OCI-LY7 (cell line): ENCODE data around the gene PPP2R5C. TPM values are rescaled to one million over a fixed set of nuclear protein-coding genes. Genes with fewer than 3 reads are reported as not detected.
"Not testable (repeated sequence)": the region's sequence is repeated elsewhere in the genome, so short reads cannot be mapped to it uniquely, and the experiment has no call there.

ENCODE experiments used
- Bru-seq: library from RNA; stranded (reverse); fragments of 400-500 nt; gene quantifications from one replicate; lab custom pipeline; 2021; lab: Mats Ljungman, UMichigan
- BruChase-seq, 2 experiments: library from RNA; stranded (reverse); fragments of 400-500 nt; gene quantifications; one replicate each; lab custom pipeline; 2021; lab: Mats Ljungman, UMichigan
- BruUV-seq: library from RNA; stranded (reverse); fragments of 400-500 nt; replicated peaks from 2 replicates; lab custom pipeline; 2021; lab: Mats Ljungman, UMichigan
- CTCF ChIA-PET: fragments of 300-600 bp; sonication (Branson Sonifier 250); formaldehyde crosslinking; loops from one replicate; lab custom pipeline; 2022; ENCODE audit warnings: antibody characterized with exemption; ENCODE audit not compliant: unreplicated experiment; lab: Charles Lee
- POLR2A ChIA-PET: fragments of 300-600 bp; sonication (Branson Sonifier 250); formaldehyde crosslinking; loops from one replicate; lab custom pipeline; 2022; ENCODE audit warnings: antibody characterized with exemption; lab: Charles Lee
- DNase-seq: peaks from one replicate; pipeline ENCODE4 v3.0.0-alpha.2; 2015; ENCODE audit warnings: low spot score
- H2AFZ ChIP-seq: fragments of 200-600 bp; sonication (generic), shearing (Covaris generic); 2 replicates; pipeline ENCODE4 v1.6.1; 2014; ENCODE audit warnings: mild to moderate bottlenecking, antibody characterized with exemption, low read length, moderate library complexity
- H3K27ac ChIP-seq: fragments of 200-600 bp; sonication (generic); 2 replicates; pipeline ENCODE4 v1.5.1; 2014; ENCODE audit warnings: mixed run types, low read depth, mild to moderate bottlenecking, moderate library complexity, low read length, inconsistent platforms; ENCODE audit not compliant: poor library complexity, severe bottlenecking
- H3K36me3 ChIP-seq: fragments of 200-600 bp; sonication (generic); 2 replicates; pipeline ENCODE4 v1.6.1; 2014; ENCODE audit warnings: mild to moderate bottlenecking, antibody characterized with exemption, low read length, moderate library complexity, mixed read lengths; ENCODE audit not compliant: insufficient read depth
- H3K4me1 ChIP-seq: fragments of 200-600 bp; sonication (generic); 2 replicates; pipeline ENCODE4 v1.5.1; 2014; ENCODE audit warnings: mild to moderate bottlenecking, low read length; ENCODE audit not compliant: insufficient read depth, poor library complexity, severe bottlenecking
- H3K4me2 ChIP-seq: fragments of 200-600 bp; sonication (generic); 2 replicates; pipeline ENCODE4 v1.6.1; 2014; ENCODE audit warnings: mild to moderate bottlenecking, low read length
- H3K4me3 ChIP-seq: fragments of 200-600 bp; sonication (generic); 2 replicates; pipeline ENCODE4 v1.5.1; 2014; ENCODE audit warnings: mild to moderate bottlenecking, low read depth, low read length; ENCODE audit not compliant: poor library complexity, severe bottlenecking
- H3K79me2 ChIP-seq: fragments of 200-600 bp; sonication (generic); 2 replicates; pipeline ENCODE4 v1.6.1; 2016; ENCODE audit warnings: low read depth, mild to moderate bottlenecking, low read length, moderate library complexity, mixed read lengths; ENCODE audit not compliant: insufficient read depth
- H3K9me2 ChIP-seq: fragments of 200-600 bp; sonication (generic); 2 replicates; pipeline ENCODE4 v1.6.1; 2016; ENCODE audit warnings: mild to moderate bottlenecking, low read length, mixed read lengths; ENCODE audit not compliant: insufficient read depth
- H3K9me3 ChIP-seq: fragments of 200-600 bp; sonication (generic); 2 replicates; pipeline ENCODE4 v1.6.1; 2014; ENCODE audit warnings: mild to moderate bottlenecking, mixed run types, low read length, mixed read lengths
- H4K20me1 ChIP-seq: fragments of 200-600 bp; sonication (generic); 2 replicates; pipeline ENCODE4 v1.6.1; 2014; ENCODE audit warnings: mild to moderate bottlenecking, antibody characterized with exemption, low read length, moderate library complexity, mixed read lengths; ENCODE audit not compliant: insufficient read depth
- CTCF ChIP-seq: fragments of 200-600 bp; sonication (generic); conservative IDR thresholded peaks from 2 replicates; pipeline ENCODE4 v1.5.1; 2014; ENCODE audit warnings: mild to moderate bottlenecking, antibody characterized with exemption, low read length, moderate library complexity, mixed read lengths
- EZH2phosphoT487 ChIP-seq: fragments of 200-600 bp; sonication (generic); IDR thresholded peaks from 2 replicates; pipeline ENCODE4 v1.6.1; 2018; ENCODE audit warnings: low read depth, borderline replicate concordance, mild to moderate bottlenecking, mixed run types, antibody characterized with exemption, low read length, moderate library complexity, mixed read lengths
- intact Hi-C: fragments of 100-400 bp; cut with micrococcal nuclease; formaldehyde crosslinking; loops from one replicate; pipeline ENCODE4 v1.10.0; 2022; ENCODE audit not compliant: unreplicated experiment
- long read RNA-seq: library from polyadenylated mRNA; stranded (forward); transcript quantifications from one replicate; pipeline ENCODE4 v2.0.0, GENCODE V29; 2022
- total RNA-seq, 2 experiments: library from RNA; depleted of rRNA in 1 of 2; stranded (reverse); fragments of >200 nt in 1 of 2; shearing (Covaris generic) in 1 of 2; gene quantifications; 2 replicates each; pipeline ENCODE4 v1.2.3, GENCODE V29; 2014 to 2022

PPP2R5C gene
- total RNA-seq (2014; rRNA removed; shearing (Covaris generic)) = 134 and 161 TPM in 2 replicates
- total RNA-seq (2022) = 236 and 264 TPM in 2 replicates
- percentile 87 among the genes with signal in this experiment for Bru-seq, nascent RNA
- BruChase-seq, experiment 1, labeled RNA remaining after a 6-hour chase = percentile 87 among the genes with signal in this experiment
- percentile 82 among the genes with signal in this experiment for BruChase-seq, experiment 2, labeled RNA remaining after a 2-hour chase
- long read RNA-seq, full-length matches to known transcripts = 135 of 183 reads
- long read RNA-seq, partial matches to known transcripts = 20 of 183 reads
- long read RNA-seq, other reads (novel, unspliced or antisense) = 28 of 183 reads

- Histone ChIP-seq H3K9me3 (no peaks in the 10 kb centered on the region), H3K79me2 (no peaks in the 10 kb centered on the region; the same call in 1 of the 2 replicates), H3K4me2 (peak within 1 kb of the TSS; percentile 100), H2AFZ (peak within 1 kb of the TSS; percentile 96), H3K9me2 (no peaks in the 10 kb centered on the region), H4K20me1 (0 out of 2 replicates have a peak, but pooled peaks cover 5% of the 10 kb centered on the region), H3K4me3 (peak within 1 kb of the TSS; percentile 100), H3K36me3 (peaks cover 10% of the 10 kb centered on the region; the same call in 1 of the 2 replicates), H3K27ac (peak within 1 kb of the TSS; percentile 69), H3K4me1 (peaks cover 15% of the 10 kb centered on the region)
- ChIA-PET CTCF (interaction anchor here (0.6 to 1.1 kb wide), 4 partner anchors 21 to 172 kb away, joined by 3 to 6 read pairs (median 4); no protein-coding TSS in a partner anchor), POLR2A (interaction anchor here (0.8 to 1.6 kb wide), 6 partner anchors 47 to 187 kb away, joined by 3 to 4 read pairs (median 4); no protein-coding TSS in a partner anchor)
- no TSS peak for BruUV-seq
- peak; percentile 90 for DNase-seq
- TF ChIP-seq CTCF (no peak), EZH2phosphoT487 (no peak)
- intact Hi-C loops = loop anchor here (2.0 kb wide), 1 partner anchor 558 kb away; the partner anchor contains the start of gene ZNF839
Observed at GRCh38 chr14:101761032-101761880, at the start of gene PPP2R5C. TSS of gene PPP2R5C (plus strand) at chr14:101761709. CDS start at chr14:101761894, 185 bp downstream.

- H3K27ac ChIP-seq, H3K4me1 ChIP-seq, CTCF ChIA-PET: not testable (repeated sequence)
Observed at GRCh38 chr14:101711857-101712233, 49.7 kb upstream of the PPP2R5C start.

GRCh38 chr14:101712341-101712740 lies 49.2 kb upstream of the PPP2R5C start:
- H3K79me2 ChIP-seq, intact Hi-C loops, CTCF ChIA-PET: not testable (repeated sequence)

More at GRCh38 chr14:101711857-101712233, 49.7 kb upstream of the PPP2R5C start:
- H4K20me1 ChIP-seq, DNase-seq, H3K9me3 ChIP-seq, intact Hi-C loops, H3K9me2 ChIP-seq, POLR2A ChIA-PET, H2AFZ ChIP-seq, H3K4me3 ChIP-seq, H3K79me2 ChIP-seq, H3K4me2 ChIP-seq, BruUV-seq, H3K36me3 ChIP-seq: not testable (repeated sequence)

GRCh38 chr14:101713091-101713490 lies 48.4 kb upstream of the PPP2R5C start:
- H3K4me3 ChIP-seq, intact Hi-C loops, H4K20me1 ChIP-seq, H3K79me2 ChIP-seq, H3K4me2 ChIP-seq, H3K36me3 ChIP-seq, BruUV-seq, H3K4me1 ChIP-seq, CTCF ChIA-PET, POLR2A ChIA-PET, H2AFZ ChIP-seq, H3K9me2 ChIP-seq, DNase-seq, H3K9me3 ChIP-seq, H3K27ac ChIP-seq: not testable (repeated sequence)

More at GRCh38 chr14:101712341-101712740, 49.2 kb upstream of the PPP2R5C start:
- H3K27ac ChIP-seq, H3K4me1 ChIP-seq, H3K9me3 ChIP-seq, DNase-seq, H4K20me1 ChIP-seq, POLR2A ChIA-PET, H3K4me2 ChIP-seq, H3K36me3 ChIP-seq, H3K9me2 ChIP-seq, BruUV-seq, H2AFZ ChIP-seq, H3K4me3 ChIP-seq: not testable (repeated sequence)
